Gastrocnemius medialis (tissue), 4 donors: Measurements from ENCODE around the gene ENAH.

ENCODE experiments used
- CTCF ChIP-seq, 5 experiments: fragments of 450-650 bp in 3 of 5; fragments of 200-600 bp in 2 of 5; sonication (generic) in 2 of 5; IDR thresholded peaks in 4 of 5; conservative IDR thresholded peaks in 1 of 5; 1 replicate in 4 of 5; 2 replicates in 1 of 5; pipeline ENCODE4 v1.5.1; 2016 to 2019; ENCODE audit warnings: antibody characterized with exemption in 5 of 5, mild to moderate bottlenecking in 3 of 5, moderate library complexity in 3 of 5
- POLR2A ChIP-seq, 2 donors: fragments of 450-650 bp; IDR thresholded peaks; one replicate each; pipeline ENCODE4 v1.6.1; 2017; ENCODE audit warnings: antibody characterized with exemption in 2 of 2, mild to moderate bottlenecking in 2 of 2, moderate library complexity in 2 of 2

- no peak for TF ChIP-seq POLR2A (IDR thresholded peaks at IDR 0.05)
- TF ChIP-seq CTCF (IDR thresholded peaks at IDR 0.05 in 4 of 5, conservative IDR thresholded peaks at IDR 0.05 in 1 of 5) = no peak
Observed at GRCh38 chr1:225468270-225469020, 184.5 kb downstream of the ENAH start.
